Frontal cortex (tissue), 4 donors: ENCODE data around the gene ECEL1. TPM values are rescaled to one million over a fixed set of nuclear protein-coding genes. Genes with fewer than 3 reads are reported as not detected.
"Not testable (repeated sequence)": the region's sequence is repeated elsewhere in the genome, so short reads cannot be mapped to it uniquely, and the experiment has no call there.

Experiments used
- DNase-seq, 2 donors: peaks; one replicate each; pipeline ENCODE4 v3.0.0; 2012; ENCODE audit warnings: low spot score in 2 of 2
- FAIRE-seq: peaks from 2 replicates; lab custom pipeline; 2012; peaks lifted over from hg19 to GRCh38; lab: Jason Lieb, UNC
- total RNA-seq: library from RNA; depleted of rRNA; stranded (reverse); fragments of >200 nt; gene quantifications from one replicate; pipeline ENCODE4 v1.2.3, GENCODE V29; 2014
- donor health status: control.
- donor health status: control.
- donor health status: control.

Gene ECEL1
- total RNA-seq, 1 donor from 2014 or later, result 2.4 TPM

DNA sequence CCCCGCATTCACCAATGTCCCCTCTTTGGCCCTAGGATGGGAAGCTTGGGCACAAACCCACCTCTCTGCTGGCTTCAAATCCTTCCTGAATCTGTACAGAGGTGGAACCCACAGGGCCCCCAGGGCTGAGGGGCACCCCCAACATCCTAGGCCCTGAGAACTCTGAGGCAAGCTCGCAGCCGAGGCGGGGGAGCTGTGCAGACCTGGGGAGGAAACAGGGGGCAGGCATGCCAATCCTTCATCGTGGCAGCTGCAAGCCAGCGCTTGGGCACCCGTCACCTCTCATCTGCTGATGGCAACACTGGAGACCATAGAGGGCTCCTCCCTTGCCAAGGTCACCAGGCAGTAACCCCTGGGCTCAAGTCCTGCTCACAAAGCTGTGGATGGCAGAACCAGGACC lies 10.8 kb downstream of the ECEL1 start:
- DNase-seq, result no peak

DNA sequence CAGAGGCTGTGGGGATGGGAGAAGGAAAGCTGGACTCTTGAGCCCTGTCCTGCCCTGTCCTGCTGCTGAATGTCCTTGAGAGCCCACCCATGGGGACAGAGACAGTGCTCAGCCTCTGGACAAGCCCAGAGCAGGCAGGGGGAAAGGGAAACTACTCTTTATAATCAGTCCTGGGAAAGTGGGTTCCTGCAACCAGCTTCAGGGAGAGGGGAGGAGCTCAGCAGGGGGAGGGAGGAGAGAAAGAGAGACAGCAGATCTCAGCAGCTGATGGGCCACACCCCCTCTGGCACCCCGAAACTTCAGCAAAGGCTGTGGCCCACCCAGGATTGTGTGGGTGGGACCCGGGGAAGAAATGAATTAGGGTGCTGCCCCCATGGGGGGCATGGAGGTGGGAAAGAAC lies 11.6 kb downstream of the ECEL1 start:
- FAIRE-seq, result no peak
- no peak for DNase-seq

More for the DNA sequence above, 10.8 kb downstream of the ECEL1 start:
- no peak for FAIRE-seq

DNA sequence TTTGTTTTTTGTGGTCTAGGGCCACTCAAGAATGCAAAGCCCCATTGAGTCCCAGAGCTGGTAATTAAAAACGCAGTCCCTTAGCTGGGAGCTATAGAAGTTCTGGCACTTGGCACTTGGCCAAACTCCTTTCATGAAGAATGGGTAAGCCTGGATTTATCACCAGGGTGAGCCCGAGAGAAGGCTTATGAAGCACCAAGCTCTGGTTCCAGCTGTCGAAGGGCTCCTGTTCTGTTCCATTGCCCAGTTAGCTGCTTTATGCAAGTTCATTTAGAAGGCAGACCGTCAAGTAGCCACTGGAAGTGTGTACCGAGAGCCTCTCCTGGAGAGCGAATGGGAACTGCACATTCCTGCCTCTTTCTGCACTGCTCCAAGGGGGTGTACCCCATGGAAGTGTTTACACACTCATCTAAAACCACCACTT lies 14.2 kb downstream of the ECEL1 start:
- no peak for FAIRE-seq

DNA sequence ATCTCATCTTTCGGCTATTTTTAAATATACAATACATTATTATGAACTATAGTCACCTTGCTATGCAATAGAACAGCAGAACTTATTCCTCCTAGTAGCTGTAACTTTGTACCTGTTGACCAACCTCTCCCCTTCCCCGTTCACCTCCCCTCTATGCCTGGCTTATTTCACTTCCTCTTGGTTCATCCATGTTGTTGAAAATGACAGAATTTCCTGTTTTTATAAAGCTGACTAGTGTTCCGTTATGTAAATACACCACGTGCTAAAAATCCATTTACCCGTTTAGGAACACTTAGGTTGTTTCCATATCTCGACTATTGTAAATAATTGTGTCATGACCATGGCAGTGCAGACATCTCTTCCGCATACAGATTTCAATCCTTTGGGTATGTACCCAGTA lies 21.4 kb downstream of the ECEL1 start:
- FAIRE-seq, result no peak
- DNase-seq, result no peak

More for the DNA sequence above, 14.2 kb downstream of the ECEL1 start:
- no peak for DNase-seq

DNA sequence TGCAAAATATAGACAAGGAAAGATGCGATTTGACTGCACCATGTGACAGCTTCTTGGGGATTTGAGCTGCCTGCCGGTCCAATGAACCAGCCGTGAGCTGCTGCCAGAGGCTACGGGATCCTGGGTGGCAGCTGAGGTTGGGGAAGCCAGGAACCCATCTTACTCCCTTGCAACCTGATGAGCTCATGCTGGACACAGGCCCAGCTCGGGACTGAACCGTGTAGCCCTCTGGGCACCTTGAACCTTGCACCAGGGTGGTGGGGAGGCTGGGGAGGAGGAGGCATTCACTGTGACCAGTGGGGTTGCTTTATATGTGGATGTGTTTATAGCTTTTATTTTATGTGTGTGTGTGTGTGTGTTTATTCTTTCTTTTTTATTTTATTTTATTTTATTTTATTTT lies 22.6 kb downstream of the ECEL1 start:
- FAIRE-seq (no peak), DNase-seq (no peak)

DNA sequence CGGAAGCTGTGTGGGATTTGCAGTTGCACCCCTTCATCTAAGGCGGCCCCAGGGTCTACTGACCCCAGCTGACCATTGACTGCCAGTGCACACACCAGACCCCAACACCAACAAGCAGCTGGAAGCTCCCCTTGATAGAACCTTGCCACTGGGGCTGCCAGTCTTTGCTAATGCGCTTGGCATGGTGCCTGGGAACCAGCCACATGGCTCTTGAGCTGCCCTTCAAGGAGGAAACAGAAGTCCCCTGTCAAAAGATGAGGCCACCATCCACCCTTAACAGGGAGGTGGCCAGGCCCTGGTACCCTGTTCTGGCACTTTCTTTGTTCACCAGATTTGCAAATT lies 23.1 kb downstream of the ECEL1 start:
- FAIRE-seq (no peak), DNase-seq (no peak)

DNA sequence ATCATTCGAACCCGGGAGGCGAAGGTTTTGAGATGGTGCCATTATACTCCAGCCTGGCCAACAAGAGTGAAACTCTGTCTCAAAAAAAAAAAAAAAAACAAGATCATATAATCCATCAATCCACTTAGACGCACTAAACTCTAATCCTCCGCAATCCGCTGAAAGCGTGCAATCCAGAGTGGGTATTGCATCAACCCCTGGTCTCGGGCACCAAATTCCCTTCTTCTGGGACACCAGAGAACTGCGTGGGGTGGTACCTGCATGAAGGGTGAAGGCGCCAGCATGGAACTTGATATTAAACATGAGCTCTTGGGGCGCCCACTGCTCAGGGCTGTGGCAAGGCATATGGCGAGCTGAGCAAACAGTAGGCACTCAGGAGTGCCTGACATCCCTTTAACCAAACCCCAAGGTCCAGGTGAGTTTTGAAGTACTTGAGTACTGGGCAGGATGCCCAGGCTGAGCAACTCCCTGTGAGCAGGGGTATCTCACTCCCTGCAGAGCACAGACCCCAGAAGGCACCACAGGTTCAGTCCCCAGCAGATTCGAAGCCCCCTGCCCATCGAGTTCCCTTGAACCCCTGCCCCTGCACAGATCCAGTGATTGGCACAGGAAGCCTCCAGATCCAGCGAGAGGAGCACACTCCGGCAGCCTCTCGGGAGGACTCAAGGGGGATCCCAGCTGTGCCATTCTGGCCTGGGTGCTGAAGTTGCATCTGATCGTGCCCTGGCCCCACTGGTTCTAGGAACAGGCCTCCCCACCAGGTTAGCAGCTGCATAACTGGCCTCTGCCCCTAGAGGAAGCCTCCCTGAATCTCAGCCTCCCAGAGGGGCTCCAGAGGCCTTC lies 23.7 kb downstream of the ECEL1 start:
- FAIRE-seq (no peak), DNase-seq (no peak)

DNA sequence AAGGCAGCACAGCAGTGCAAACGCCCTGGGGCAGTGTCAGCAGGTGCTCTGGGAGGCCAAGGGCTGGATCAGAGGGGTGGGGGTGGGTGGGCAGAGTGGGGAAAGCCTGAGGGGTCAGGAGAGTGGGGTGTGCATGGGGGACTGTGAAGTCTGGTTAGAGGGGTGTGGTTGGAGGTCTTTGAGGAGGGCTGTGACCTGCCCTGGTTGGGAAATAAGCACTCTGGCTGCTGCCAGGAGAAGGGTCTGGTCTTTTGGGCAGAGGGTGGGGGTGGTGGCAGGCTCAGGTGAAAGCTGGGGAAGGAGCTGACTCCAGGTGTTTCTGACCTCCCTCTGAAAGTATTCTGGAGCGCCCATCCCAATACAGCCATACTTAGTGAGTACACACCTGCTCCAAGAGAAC lies 27.5 kb downstream of the ECEL1 start:
- no peak for FAIRE-seq
- no peak for DNase-seq

DNA sequence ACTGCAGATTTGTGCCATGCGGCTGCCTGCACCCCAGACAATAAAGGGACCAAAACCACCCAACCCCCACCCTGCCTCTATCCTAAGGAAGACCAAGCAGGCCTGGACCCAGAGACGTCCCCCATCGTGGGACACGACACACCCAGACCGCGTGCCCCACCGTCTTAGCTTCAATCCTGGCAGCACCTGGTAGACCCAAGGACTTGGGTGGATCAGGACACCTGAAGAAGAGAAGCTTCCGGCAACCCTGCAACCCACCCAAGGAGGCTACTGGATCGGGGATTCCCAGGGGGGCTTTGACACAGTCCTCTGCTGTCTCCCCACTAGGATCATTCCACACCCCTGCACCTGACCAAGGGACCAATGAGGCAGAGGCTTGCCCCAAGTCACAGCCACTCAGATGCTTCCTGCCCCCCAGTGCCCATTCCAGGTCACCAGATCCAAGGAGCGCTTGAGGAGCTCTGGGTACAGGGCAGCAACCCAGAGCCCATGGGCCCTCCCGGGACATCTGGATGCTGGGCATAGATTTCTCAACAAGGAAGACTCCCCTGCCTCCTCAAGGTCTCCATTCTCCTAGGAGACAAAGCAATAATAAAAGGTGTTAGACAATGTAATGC lies 28.1 kb downstream of the ECEL1 start:
- FAIRE-seq, result no peak
- no peak for DNase-seq

DNA sequence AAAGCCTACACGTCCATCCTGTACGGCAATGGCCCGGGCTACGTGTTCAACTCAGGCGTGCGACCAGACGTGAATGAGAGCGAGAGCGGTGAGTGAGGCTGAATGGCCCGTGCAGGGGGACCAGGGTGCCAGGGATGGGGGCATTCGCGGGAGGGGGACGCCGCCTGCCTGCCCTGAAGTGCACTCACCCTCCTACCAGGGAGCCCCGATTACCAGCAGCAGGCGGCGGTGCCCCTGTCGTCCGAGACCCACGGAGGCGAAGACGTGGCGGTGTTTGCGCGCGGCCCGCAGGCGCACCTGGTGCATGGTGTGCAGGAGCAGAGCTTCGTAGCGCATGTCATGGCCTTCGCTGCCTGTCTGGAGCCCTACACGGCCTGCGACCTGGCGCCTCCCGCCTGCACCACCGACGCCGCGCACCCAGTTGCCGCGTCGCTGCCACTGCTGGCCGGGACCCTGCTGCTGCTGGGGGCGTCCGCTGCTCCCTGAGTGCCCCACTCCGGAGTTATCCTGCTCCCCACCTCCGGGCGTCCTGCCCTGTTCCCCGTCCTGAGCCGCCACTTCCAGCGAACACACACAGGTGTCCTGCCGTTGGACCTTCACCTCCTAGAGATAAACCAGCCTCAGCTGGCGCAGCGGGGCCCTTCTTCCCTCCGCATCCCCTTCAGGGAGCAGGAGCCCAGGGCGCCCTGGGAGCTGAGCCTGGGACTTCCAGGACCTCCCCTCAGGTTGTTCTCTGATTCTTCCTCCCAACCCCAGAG lies 28.8 kb downstream of the ECEL1 start:
- DNase-seq, result no peak
- no peak for FAIRE-seq

DNA sequence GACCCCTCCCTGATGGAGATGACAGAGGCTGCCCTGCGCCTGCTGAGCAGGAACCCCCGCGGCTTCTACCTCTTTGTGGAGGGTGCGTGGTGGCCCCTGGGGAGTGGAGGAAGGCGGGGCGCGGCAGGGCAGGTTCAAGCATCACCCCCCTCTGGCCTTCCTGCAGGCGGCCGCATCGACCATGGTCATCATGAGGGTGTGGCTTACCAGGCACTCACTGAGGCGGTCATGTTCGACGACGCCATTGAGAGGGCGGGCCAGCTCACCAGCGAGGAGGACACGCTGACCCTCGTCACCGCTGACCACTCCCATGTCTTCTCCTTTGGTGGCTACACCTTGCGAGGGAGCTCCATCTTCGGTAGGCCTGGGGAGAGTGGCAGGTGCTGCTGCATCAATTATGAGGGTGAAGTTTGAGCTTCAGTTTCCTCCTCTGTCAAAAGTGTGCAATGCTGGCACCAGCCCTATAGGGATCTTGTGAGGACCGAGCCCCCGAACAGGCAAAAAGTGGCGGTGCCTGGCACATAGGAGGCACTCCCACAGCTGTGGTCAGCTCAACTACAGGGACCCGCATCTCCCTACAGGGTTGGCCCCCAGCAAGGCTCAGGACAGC lies 29.5 kb downstream of the ECEL1 start:
- no peak for DNase-seq
- no peak for FAIRE-seq

DNA sequence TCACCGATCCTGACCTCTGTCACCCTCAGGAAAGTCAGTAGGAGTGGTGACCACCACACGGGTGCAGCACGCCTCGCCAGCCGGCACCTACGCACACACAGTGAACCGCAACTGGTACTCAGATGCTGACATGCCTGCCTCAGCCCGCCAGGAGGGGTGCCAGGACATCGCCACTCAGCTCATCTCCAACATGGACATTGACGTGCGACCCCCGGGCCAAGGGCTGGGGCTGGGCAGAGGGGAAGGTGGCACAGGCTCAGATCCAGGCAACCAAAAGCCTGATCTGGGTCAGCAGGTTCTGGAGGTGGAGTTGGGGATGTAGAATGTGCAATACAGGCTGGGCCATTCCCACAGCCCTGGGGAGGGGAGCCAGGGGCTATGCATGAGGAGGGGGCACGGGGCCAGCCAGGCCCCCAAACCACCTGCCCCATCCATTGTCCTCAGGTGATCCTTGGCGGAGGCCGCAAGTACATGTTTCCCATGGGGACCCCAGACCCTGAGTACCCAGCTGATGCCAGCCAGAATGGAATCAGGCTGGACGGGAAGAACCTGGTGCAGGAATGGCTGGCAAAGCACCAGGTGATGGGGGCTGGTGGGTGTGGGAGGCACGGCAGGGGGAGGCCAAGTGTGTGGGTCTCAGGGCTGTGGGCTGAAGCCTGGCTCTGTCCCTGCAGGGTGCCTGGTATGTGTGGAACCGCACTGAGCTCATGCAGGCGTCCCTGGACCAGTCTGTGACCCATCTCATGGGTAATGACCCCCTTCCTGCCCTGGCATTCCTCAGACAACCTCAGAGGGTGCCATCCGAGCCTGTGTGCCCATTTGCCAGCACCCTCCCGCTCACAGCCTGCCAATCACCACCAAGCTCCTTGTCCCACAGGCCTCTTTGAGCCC lies 30.3 kb downstream of the ECEL1 start:
- FAIRE-seq, result no peak
- DNase-seq, result no peak

DNA sequence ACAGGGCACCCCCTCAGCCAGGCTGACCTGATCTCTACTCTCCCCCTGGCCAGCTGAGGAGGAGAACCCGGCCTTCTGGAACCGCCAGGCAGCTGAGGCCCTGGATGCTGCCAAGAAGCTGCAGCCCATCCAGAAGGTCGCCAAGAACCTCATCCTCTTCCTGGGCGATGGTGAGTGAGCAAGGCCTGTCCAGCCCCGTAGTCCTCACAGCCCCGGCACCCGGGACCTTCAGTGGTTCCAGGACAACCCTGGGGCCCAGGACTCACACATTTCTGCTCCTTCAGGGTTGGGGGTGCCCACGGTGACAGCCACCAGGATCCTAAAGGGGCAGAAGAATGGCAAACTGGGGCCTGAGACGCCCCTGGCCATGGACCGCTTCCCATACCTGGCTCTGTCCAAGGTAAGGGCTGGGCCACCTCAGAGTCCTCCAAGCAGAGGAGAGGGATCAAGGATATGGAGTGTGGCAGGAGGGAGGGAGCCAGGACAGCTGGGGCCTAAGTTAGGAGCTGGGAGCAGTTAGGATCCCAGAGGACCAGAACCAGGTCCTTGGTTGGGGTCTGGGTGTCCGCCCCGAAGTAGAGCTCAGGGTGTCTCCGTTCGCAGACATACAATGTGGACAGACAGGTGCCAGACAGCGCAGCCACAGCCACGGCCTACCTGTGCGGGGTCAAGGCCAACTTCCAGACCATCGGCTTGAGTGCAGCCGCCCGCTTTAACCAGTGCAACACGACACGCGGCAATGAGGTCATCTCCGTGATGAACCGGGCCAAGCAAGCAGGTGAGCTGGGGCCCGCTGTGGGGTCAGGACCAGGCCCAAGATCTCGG lies 31.1 kb downstream of the ECEL1 start:
- DNase-seq (no peak), FAIRE-seq (no peak)

DNA sequence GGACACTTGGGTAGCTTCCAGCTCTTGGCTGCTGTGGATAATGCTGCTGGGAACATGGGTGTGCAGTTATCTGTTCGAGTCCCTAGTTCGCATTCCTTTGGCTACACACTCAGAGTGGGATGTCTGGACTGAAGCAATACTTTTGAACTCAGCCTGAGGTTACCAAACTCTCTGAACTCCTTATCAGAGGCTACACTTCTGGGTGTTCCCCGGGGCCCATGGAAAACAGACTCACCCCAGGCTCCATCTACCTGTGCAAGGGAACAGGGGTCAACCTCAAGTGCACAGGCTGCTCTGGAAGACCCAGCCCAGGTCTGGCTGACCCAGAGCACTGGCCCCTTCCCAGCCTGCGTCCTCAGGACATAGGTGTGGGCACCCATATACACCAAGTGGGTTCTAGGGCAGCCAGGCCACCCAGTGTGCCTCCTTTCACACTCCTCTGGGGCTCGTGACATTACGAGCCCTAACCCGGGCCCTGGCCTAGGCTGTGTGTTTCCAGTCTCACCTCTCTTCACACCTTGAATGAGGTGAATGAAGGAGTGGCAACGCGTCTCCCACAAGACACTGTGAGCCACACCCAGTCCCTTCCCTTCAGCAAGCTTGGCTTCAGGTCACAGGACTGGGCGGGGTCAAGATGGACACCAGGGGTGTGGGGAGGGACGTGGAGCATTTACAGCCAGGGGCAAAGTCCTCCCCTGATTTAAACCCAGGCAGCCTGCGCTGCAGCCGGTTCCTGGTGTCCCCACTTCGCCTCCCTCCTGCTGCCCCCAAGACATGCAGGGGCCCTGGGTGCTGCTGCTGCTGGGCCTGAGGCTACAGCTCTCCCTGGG lies 32.0 kb downstream of the ECEL1 start, which contains the start of gene ALPI:
Gene ALPI, plus strand, starts transcription at position 728 of the 830 bp plus-strand sequence. Its CDS starts 47 bp downstream, at position 775.
- DNase-seq, result no peak
- no peak for FAIRE-seq

DNA sequence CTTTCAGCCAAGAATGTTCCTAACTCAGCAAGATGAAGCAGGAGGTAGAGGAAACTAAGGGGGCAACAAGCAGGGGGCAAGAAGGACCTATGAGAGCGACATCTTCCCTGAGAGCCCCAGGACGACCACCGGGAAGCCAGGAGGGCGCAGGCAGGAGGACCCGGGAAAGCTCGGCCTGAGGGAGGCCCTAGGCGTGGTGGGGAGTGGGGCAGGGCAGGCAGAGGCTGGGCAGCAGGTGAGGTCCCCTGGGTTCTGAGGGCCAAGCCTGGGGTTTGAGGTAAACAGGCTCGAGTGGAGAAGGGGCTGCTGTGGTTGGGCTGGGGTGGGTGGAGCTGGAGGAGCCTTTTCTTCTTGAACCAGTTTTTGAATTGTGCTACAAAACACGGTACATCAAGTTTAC lies 33.0 kb downstream of the ECEL1 start:
- DNase-seq, result no peak
- FAIRE-seq, result no peak

DNA sequence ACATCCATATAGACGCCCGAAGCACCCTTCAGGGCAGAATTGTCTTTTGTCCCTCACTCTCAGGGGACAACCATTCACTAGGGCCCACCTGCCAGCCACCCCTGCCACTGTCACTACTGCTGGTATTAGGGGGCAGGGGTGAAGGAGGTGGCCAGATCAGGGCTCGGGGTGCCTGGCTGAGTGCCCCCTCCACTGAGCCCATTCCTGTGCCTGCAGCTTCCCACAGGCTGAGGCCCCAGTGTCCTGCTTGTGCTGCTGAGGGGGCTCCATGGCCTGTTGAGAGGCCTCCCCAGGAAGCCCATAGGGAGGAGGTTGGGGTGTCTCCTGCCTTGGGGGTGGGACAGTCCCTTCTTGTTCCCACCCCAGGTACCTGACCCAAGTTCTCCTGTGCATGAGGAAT lies 36.0 kb downstream of the ECEL1 start:
- not testable (repeated sequence) for FAIRE-seq

DNA sequence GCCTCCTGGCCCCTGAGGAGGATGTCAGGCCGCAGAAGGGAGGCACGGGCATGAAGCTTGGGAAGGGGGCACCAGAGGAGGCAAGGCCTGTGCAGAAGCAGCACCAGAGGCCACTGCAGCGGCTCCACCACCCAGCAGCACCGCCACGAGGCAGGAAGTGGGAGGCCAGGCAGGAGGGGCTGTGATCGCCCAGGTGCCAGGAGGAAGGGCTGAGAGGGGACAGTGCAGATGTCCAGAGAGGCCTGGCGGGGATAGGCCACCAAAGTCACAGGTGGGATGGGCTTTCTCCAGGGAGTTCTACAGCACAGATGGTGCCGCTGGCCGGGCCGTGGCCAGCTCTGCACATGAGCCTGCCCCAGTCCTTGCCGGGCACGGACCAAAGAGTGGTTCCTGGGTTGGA lies 37.7 kb downstream of the ECEL1 start:
- DNase-seq (no peak), FAIRE-seq (no peak)

More for the DNA sequence above, 36.0 kb downstream of the ECEL1 start:
- not testable (repeated sequence) for DNase-seq

DNA sequence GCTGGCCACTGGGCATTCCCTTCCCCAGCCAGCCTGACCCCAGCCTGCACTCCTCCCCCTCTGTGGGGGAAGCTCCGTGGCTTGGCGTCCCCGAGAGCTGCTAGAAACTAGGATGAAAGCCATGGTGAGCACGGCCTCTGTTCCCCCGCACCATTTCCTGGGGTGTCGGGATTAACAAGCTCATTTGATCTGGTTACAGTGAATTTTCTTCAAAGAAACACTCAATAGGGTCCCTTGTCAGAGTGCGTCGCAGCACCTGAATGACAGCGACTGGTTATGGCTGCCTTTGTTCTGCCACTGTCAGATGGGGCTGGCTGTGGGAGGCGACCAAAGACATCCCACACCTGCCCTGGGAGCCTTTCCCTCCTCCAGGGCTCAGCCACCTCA lies 39.3 kb downstream of the ECEL1 start:
- DNase-seq (no peak), FAIRE-seq (no peak)
